Tibial nerve (tissue), 4 donors: Measurements from ENCODE around the gene KRTAP10-6. TPM values are rescaled to one million over a fixed set of nuclear protein-coding genes. Genes with fewer than 3 reads are reported as not detected.
"Not testable (repeated sequence)": the region's sequence is repeated elsewhere in the genome, so short reads cannot be mapped to it uniquely, and the experiment has no call there.

Experiments used
- DNase-seq, 2 donors: peaks; one replicate each; pipeline ENCODE4 v3.0.0-alpha.2; 2019; ENCODE audit warnings: low spot score in 2 of 2
- H3K27ac ChIP-seq, 4 donors: fragments of 200-600 bp; sonication (generic) in 3 of 4; one replicate each; pipeline ENCODE4 v1.5.1; 2017 to 2019; ENCODE audit warnings: mild to moderate bottlenecking in 1 of 4
- H3K27me3 ChIP-seq, 2 donors: fragments of 200-600 bp; sonication (generic) in 1 of 2; one replicate each; pipeline versions ENCODE4 v1.5.1 to v1.6.0; 2017 to 2019
- H3K36me3 ChIP-seq, 3 donors: fragments of 200-600 bp; sonication (generic); one replicate each; pipeline ENCODE4 v1.5.1; 2018 to 2019
- H3K4me1 ChIP-seq, 4 donors: fragments of 200-600 bp; sonication (generic) in 3 of 4; one replicate each; pipeline ENCODE4 v1.5.1; 2017 to 2019
- H3K4me3 ChIP-seq, 4 donors: fragments of 200-600 bp; sonication (generic) in 3 of 4; one replicate each; pipeline ENCODE4 v1.5.1; 2017 to 2019; ENCODE audit warnings: mild to moderate bottlenecking in 1 of 4, moderate library complexity in 1 of 4
- H3K9me3 ChIP-seq, 4 donors: fragments of 200-600 bp; sonication (generic) in 3 of 4; one replicate each; pipeline ENCODE4 v1.5.1; 2017 to 2019
- CTCF ChIP-seq, 5 experiments: fragments of 200-600 bp in 3 of 5; fragments of 450-650 bp in 2 of 5; sonication (generic) in 3 of 5; IDR thresholded peaks; one replicate each; pipeline ENCODE4 v1.5.1; 2016 to 2019; ENCODE audit warnings: antibody characterized with exemption in 5 of 5, mild to moderate bottlenecking in 3 of 5, moderate library complexity in 2 of 5
- EP300 ChIP-seq, 2 donors: sonication (generic); formaldehyde crosslinking; IDR thresholded peaks; one replicate each; pipeline ENCODE4 v1.6.1; 2017; ENCODE audit warnings: antibody characterized with exemption in 2 of 2, mild to moderate bottlenecking in 1 of 2
- POLR2A ChIP-seq, 2 donors: fragments of 450-650 bp; IDR thresholded peaks; one replicate each; pipeline ENCODE4 v1.6.1; 2017; ENCODE audit warnings: antibody characterized with exemption in 2 of 2, mild to moderate bottlenecking in 2 of 2, moderate library complexity in 2 of 2
- WGBS, 2 donors: methylation state at CpG; one replicate each; pipeline ENCODE4 v1.1.5; 2018; 5-methylcytosine and 5-hydroxymethylcytosine counted together
- total RNA-seq, 4 donors: library from RNA; depleted of rRNA; stranded (reverse); fragments of >200 nt; gene quantifications; one replicate each; pipeline ENCODE4 v1.1.0, GENCODE V29; 2016

The KRTAP10-6 gene
- total RNA-seq, 4 donors from 2014 or later: not detected

GRCh38 chr21:44583089-44583799 is 9.1 kb downstream of the KRTAP10-6 start:
- 21 to 31% methylated on average over 11 of the region's 11 CpGs for WGBS, 2 donors

GRCh38 chr21:44582055-44582454 is 10.2 kb downstream of the KRTAP10-6 start:
- no peak overlapping the region for H3K27ac ChIP-seq
- H3K4me3 ChIP-seq: no peak overlapping the region
- WGBS, 2 donors: 75 to 78% methylated on average over 15 of the region's 15 CpGs
- H3K27me3 ChIP-seq: peaks cover 0 to 11% of the 10 kb centered on the region in 2 donors
- H3K9me3 ChIP-seq: peaks cover 0 to 63% (median 3%) of the 10 kb centered on the region in 4 donors
- TF ChIP-seq CTCF (IDR thresholded peaks at IDR 0.05) (no peak), EP300 (IDR thresholded peaks at IDR 0.05) (no peak), POLR2A (IDR thresholded peaks at IDR 0.05) (no peak)
- H3K36me3 ChIP-seq: no peaks in the 10 kb centered on the region
- no peaks in the 10 kb centered on the region for H3K4me1 ChIP-seq
- DNase-seq: no peak

More at GRCh38 chr21:44583089-44583799, 9.1 kb downstream of the KRTAP10-6 start:
- Histone ChIP-seq H3K27me3 (peaks cover 0 to 11% of the 10 kb centered on the region in 2 donors), H3K9me3 (peaks cover 0 to 59% (median 3%) of the 10 kb centered on the region in 4 donors), H3K4me1 (no peaks in the 10 kb centered on the region), H3K4me3 (no peak overlapping the region), H3K27ac (no peak overlapping the region), H3K36me3 (no peaks in the 10 kb centered on the region)
- TF ChIP-seq CTCF (IDR thresholded peaks at IDR 0.05) (no peak), EP300 (IDR thresholded peaks at IDR 0.05) (no peak), POLR2A (IDR thresholded peaks at IDR 0.05) (no peak)
- DNase-seq: no peak

GRCh38 chr21:44581158-44581557 is 11.1 kb downstream of the KRTAP10-6 start:
- Histone ChIP-seq H3K4me1 (no peaks in the 10 kb centered on the region), H3K36me3 (no peaks in the 10 kb centered on the region), H3K9me3 (peaks cover 0 to 64% (median 3%) of the 10 kb centered on the region in 4 donors), H3K4me3 (no peak overlapping the region), H3K27me3 (peaks cover 0 to 11% of the 10 kb centered on the region in 2 donors), H3K27ac (no peak overlapping the region)
- TF ChIP-seq EP300 (IDR thresholded peaks at IDR 0.05) (no peak), CTCF (IDR thresholded peaks at IDR 0.05) (no peak), POLR2A (IDR thresholded peaks at IDR 0.05) (no peak)
- 88 to 90% methylated on average over 3 of the region's 3 CpGs for WGBS, 2 donors
- no peak for DNase-seq

- not testable (repeated sequence) for H3K27ac ChIP-seq, DNase-seq, H3K27me3 ChIP-seq, H3K4me3 ChIP-seq, H3K4me1 ChIP-seq, H3K36me3 ChIP-seq
- peaks cover 0 to 64% (median 3%) of the 10 kb centered on the region in 4 donors for H3K9me3 ChIP-seq
- WGBS, 2 donors: 47 to 57% methylated on average over 18 of the region's 19 CpGs
Observed at GRCh38 chr21:44580231-44580821, 12.0 kb downstream of the KRTAP10-6 start, which contains the start of gene KRTAP10-5. Gene KRTAP10-5 (minus strand): TSS chr21:44580604. CDS start chr21:44580578, 26 bp downstream.

- no peak overlapping the region for H3K4me3 ChIP-seq
- peaks cover 0 to 64% (median 3%) of the 10 kb centered on the region in 4 donors for H3K9me3 ChIP-seq
- 69 to 75% methylated on average over 7 of the region's 7 CpGs for WGBS, 2 donors
- no peak for DNase-seq
- no peaks in the 10 kb centered on the region for H3K4me1 ChIP-seq
- no peak for TF ChIP-seq POLR2A (IDR thresholded peaks at IDR 0.05)
- TF ChIP-seq CTCF (IDR thresholded peaks at IDR 0.05): no peak
- no peak for TF ChIP-seq EP300 (IDR thresholded peaks at IDR 0.05)
- no peaks in the 10 kb centered on the region for H3K36me3 ChIP-seq
- no peak overlapping the region for H3K27ac ChIP-seq
- H3K27me3 ChIP-seq: no peaks in the 10 kb centered on the region
Observed at GRCh38 chr21:44579833-44580144, 12.5 kb downstream of the KRTAP10-6 start.
